ENCODE data around the gene PGM3. TPM values are rescaled to one million over a fixed set of nuclear protein-coding genes. Genes with fewer than 3 reads are reported as not detected.

PGM3 gene
- total RNA-seq, 1 donor from 2014 or later, result 61.5 TPM

GRCh38 chr6:83117802-83118201 lies 75.3 kb downstream of the PGM3 start:
- Histone ChIP-seq H3K4me3 (no peak overlapping the region), H3K4me2 (no peak overlapping the region), H3K36me3 (peaks cover 19% of the 10 kb centered on the region), H3K9me3 (ENCODE audit: low read depth) (no peaks in the 10 kb centered on the region), H3F3A (ENCODE audit: low read depth) (no peaks in the 10 kb centered on the region), H2AFZ (replicated peaks) (no peak overlapping the region), H3K4me1 (no peaks in the 10 kb centered on the region), H3K27me3 (no peaks in the 10 kb centered on the region), H3K9ac (no peak overlapping the region), H3K27ac (no peak overlapping the region), H3K79me2 (ENCODE audit: low read depth) (no peaks in the 10 kb centered on the region), H4K20me1 (ENCODE audit: low read depth) (no peaks in the 10 kb centered on the region)
- Mint-ChIP-seq H3K27me3 (ENCODE audit: insufficient read depth, low read depth) (no peaks in the 10 kb centered on the region), H3K4me3 (no peak overlapping the region), H3K36me3 (no peaks in the 10 kb centered on the region), H3K9me3 (no peaks in the 10 kb centered on the region), H3K27ac (no peak overlapping the region), H3K4me1 (peaks cover 5% of the 10 kb centered on the region)
- no peak for DNase-seq (ENCODE audit: low spot score)
- TF ChIP-seq EZH2 (IDR thresholded peaks at IDR 0.05) (no peak), EZH2phosphoT487 (IDR thresholded peaks at IDR 0.05) (no peak)
- TF ChIP-seq, protein P1, sequence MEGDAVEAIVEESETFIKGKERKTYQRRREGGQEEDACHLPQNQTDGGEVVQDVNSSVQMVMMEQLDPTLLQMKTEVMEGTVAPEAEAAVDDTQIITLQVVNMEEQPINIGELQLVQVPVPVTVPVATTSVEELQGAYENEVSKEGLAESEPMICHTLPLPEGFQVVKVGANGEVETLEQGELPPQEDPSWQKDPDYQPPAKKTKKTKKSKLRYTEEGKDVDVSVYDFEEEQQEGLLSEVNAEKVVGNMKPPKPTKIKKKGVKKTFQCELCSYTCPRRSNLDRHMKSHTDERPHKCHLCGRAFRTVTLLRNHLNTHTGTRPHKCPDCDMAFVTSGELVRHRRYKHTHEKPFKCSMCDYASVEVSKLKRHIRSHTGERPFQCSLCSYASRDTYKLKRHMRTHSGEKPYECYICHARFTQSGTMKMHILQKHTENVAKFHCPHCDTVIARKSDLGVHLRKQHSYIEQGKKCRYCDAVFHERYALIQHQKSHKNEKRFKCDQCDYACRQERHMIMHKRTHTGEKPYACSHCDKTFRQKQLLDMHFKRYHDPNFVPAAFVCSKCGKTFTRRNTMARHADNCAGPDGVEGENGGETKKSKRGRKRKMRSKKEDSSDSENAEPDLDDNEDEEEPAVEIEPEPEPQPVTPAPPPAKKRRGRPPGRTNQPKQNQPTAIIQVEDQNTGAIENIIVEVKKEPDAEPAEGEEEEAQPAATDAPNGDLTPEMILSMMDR (IDR thresholded peaks at IDR 0.05), result no peak

Other genes with a start within 250 kb of the PGM3 start
- 72.2 and 86.3 TPM in 2 replicates for gene UBE3D, start 127.4 kb downstream of the PGM3 start, total RNA-seq (ENCODE audit: low replicate concordance)
- gene DOP1A, start 125.6 kb downstream of the PGM3 start, total RNA-seq (ENCODE audit: low replicate concordance), result 51.0 and 61.9 TPM in 2 replicates
- 6.9 and 8.5 TPM in 2 replicates for gene RWDD2A, start 92 bp upstream of the PGM3 start, total RNA-seq (ENCODE audit: low replicate concordance)
- gene ME1, start 237.8 kb upstream of the PGM3 start, total RNA-seq (ENCODE audit: low replicate concordance), result 2.0 and 2.8 TPM in 2 replicates